Measurements from ENCODE around the gene STARD7.

DNA sequence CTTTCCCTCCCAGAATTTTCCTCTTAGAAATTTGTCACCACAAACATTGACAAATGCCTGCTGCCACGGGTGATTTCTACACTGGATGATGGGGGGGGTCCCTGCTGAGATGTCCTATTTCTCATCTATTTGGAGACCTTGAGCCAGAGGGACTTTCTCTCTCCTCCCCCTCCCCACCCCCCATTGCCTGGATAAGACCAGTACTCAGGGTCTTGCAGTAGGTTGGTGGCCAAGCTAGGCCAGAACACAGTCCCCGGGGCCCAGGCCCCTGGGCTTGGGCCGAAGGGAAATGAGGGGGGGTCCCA is 62.8 kb downstream of the STARD7 start:
- TF ChIP-seq, protein P1, sequence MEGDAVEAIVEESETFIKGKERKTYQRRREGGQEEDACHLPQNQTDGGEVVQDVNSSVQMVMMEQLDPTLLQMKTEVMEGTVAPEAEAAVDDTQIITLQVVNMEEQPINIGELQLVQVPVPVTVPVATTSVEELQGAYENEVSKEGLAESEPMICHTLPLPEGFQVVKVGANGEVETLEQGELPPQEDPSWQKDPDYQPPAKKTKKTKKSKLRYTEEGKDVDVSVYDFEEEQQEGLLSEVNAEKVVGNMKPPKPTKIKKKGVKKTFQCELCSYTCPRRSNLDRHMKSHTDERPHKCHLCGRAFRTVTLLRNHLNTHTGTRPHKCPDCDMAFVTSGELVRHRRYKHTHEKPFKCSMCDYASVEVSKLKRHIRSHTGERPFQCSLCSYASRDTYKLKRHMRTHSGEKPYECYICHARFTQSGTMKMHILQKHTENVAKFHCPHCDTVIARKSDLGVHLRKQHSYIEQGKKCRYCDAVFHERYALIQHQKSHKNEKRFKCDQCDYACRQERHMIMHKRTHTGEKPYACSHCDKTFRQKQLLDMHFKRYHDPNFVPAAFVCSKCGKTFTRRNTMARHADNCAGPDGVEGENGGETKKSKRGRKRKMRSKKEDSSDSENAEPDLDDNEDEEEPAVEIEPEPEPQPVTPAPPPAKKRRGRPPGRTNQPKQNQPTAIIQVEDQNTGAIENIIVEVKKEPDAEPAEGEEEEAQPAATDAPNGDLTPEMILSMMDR (IDR thresholded peaks at IDR 0.05; ENCODE audit: insufficient read depth, low read depth, low read length): no peak
- TF ChIP-seq EZH2 (IDR thresholded peaks at IDR 0.05; ENCODE audit: insufficient read depth, low read length): no peak

All from astrocyte (in vitro differentiated cells and primary cell).